ENCODE results near the gene STIM2. TPM values are rescaled to one million over a fixed set of nuclear protein-coding genes. Genes with fewer than 3 reads are reported as not detected.

Gene STIM2
- total and polyA plus RNA-seq, 10 donors = 26.8 to 66.6 (median 49.1) TPM

DNA sequence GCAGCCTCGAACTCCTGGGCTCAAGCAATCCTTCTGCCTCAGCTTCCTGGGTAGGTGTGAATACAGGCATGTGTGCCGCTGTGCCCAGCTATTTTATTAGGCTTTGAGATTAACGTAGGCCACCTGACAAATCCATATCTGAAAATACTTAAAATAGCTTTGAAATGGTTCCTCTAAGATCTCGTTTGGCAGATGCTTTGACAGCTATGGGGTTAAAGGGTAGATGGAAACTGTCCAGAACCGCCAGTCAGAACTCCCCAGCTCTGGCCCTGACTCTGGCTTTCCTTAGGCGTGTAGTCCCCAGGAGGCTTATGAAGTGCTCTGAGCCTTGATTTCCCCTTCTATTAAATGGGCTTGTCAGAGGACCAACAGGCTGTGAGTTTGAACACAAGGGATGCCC, 32.8 kb upstream of the STIM2 start:
- H3K27me3 ChIP-seq (replicated peaks in 1 of 7) = no peaks in the 10 kb centered on the region
- no peaks in the 10 kb centered on the region for H3K36me3 ChIP-seq
- no peak for DNase-seq
- peaks cover 4 to 55% (median 23%) of the 10 kb centered on the region in 6 donors for H3K4me1 ChIP-seq
- H3K9me3 ChIP-seq = peaks cover 0 to 14% (median 8%) of the 10 kb centered on the region in 8 donors
- intact Hi-C loops (cut with DNase I; ENCODE audit: low total_unique reads) = no loop called here
- no peak overlapping the region for H3K4me3 ChIP-seq
- H3K27ac ChIP-seq = no peak overlapping the region
- 81 to 87% (median 82%) methylated on average over 6 of the region's 6 CpGs for WGBS, 5 donors
- no peak for TF ChIP-seq POLR2AphosphoS5 (IDR thresholded peaks at IDR 0.05)
- TF ChIP-seq POLR2A (IDR thresholded peaks at IDR 0.05) = no peak
- TF ChIP-seq, protein P1, sequence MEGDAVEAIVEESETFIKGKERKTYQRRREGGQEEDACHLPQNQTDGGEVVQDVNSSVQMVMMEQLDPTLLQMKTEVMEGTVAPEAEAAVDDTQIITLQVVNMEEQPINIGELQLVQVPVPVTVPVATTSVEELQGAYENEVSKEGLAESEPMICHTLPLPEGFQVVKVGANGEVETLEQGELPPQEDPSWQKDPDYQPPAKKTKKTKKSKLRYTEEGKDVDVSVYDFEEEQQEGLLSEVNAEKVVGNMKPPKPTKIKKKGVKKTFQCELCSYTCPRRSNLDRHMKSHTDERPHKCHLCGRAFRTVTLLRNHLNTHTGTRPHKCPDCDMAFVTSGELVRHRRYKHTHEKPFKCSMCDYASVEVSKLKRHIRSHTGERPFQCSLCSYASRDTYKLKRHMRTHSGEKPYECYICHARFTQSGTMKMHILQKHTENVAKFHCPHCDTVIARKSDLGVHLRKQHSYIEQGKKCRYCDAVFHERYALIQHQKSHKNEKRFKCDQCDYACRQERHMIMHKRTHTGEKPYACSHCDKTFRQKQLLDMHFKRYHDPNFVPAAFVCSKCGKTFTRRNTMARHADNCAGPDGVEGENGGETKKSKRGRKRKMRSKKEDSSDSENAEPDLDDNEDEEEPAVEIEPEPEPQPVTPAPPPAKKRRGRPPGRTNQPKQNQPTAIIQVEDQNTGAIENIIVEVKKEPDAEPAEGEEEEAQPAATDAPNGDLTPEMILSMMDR (IDR thresholded peaks at IDR 0.05 in 8 of 11, conservative IDR thresholded peaks at IDR 0.05 in 3 of 11) = no peak

DNA sequence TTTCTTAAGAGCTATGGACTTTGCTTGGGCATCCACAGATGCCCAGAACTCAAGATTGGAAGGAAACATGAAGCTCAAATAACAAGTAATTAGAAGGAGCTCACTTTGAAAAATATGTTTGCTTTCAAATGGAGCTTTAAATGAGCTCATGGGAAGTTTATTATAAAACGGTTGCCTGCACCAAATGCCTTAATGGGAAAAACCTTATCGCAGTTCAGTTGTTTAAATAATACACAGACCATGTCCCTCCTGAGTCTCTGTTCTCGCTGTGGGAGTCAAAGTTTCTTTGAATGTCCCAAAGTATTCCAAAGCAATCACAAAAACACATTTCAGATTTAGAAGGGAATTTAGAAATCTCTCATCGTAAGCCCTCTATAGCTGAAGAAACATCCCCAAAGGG, 31.6 kb upstream of the STIM2 start:
- WGBS, 5 donors = 89 to 95% (median 93%) methylated on average over 4 of the region's 4 CpGs

DNA sequence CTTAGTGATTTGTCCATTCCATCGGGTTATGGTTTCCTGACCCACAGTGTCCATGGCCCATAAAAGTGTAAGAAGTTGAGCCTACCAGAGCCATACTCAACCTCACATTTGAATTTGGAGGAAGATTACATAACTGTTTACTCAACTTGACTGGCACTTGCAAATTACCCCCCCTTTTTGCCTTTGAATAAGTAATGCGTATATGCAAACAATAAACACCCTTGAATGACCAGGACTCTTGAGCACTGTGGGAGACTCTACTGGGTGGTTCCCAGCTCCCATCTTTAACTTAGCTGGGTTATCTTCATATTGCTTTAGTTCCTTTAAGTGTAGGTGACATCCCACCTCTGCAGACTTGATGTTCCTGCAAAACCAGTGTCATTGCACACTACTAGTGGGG, 30.6 kb upstream of the STIM2 start:
- Histone ChIP-seq H3K4me3 (no peak overlapping the region), H3K4me1 (peaks cover 4 to 43% (median 16%) of the 10 kb centered on the region in 6 donors), H3K36me3 (no peaks in the 10 kb centered on the region), H3K9me3 (peaks cover 0 to 7% (median under 1%) of the 10 kb centered on the region in 8 donors), H3K27ac (no peak overlapping the region), H3K27me3 (replicated peaks in 1 of 7) (no peaks in the 10 kb centered on the region)
- DNase-seq = no peak
- intact Hi-C loops (cut with DNase I; ENCODE audit: low total_unique reads) = no loop called here
- 85 to 93% (median 88%) methylated on average over 2 of the region's 2 CpGs for whole genome bisulfite sequencing, 5 donors
- no peak for TF ChIP-seq POLR2AphosphoS5 (IDR thresholded peaks at IDR 0.05)

More for the DNA sequence above, 31.6 kb upstream of the STIM2 start:
- H3K9me3 ChIP-seq = peaks cover 0 to 2% (median 0%) of the 10 kb centered on the region in 8 donors
- TF ChIP-seq POLR2AphosphoS5 (IDR thresholded peaks at IDR 0.05) (no peak), POLR2A (IDR thresholded peaks at IDR 0.05) (no peak)
- TF ChIP-seq, protein P1 (IDR thresholded peaks at IDR 0.05 in 8 of 11, conservative IDR thresholded peaks at IDR 0.05 in 3 of 11) = no peak
- no peak for DNase-seq
- no peak overlapping the region for H3K4me3 ChIP-seq
- no peaks in the 10 kb centered on the region for H3K36me3 ChIP-seq
- no peak overlapping the region for H3K27ac ChIP-seq
- H3K27me3 ChIP-seq (replicated peaks in 1 of 7) = no peaks in the 10 kb centered on the region
- peaks cover 4 to 44% (median 16%) of the 10 kb centered on the region in 6 donors for H3K4me1 ChIP-seq
- intact Hi-C loops (cut with DNase I; ENCODE audit: low total_unique reads) = no loop called here

DNA sequence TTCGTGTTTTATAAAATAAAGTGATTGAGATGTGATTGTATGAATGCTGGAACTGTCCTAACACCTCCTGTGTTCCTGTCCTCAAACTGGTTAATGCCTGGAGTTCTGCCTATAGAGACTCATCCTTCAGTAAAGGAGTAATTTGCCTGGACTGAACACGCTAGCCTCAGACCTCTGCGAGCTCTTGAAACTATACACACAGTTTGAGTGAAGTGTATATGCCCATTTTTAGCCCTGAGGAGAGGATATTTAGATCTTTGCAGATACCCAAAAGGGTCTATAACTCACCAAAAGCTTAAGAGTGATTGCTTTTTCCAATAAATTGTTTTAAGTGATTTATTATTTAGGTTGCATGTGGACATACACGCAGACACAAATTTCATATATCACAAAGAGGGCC, 29.9 kb upstream of the STIM2 start:
- H3K27ac ChIP-seq = no peak overlapping the region
- WGBS, 5 donors = 90 to 96% (median 91%) methylated on average over 4 of the region's 4 CpGs
- no peak for TF ChIP-seq POLR2AphosphoS5 (IDR thresholded peaks at IDR 0.05)
- no peak for TF ChIP-seq POLR2A (IDR thresholded peaks at IDR 0.05)
- TF ChIP-seq, protein P1 (IDR thresholded peaks at IDR 0.05 in 8 of 11, conservative IDR thresholded peaks at IDR 0.05 in 3 of 11) = no peak
- intact Hi-C loops (cut with DNase I; ENCODE audit: low total_unique reads) = no loop called here
- no peaks in the 10 kb centered on the region for H3K27me3 ChIP-seq (replicated peaks in 1 of 7)
- no peak for DNase-seq
- H3K36me3 ChIP-seq = no peaks in the 10 kb centered on the region
- H3K9me3 ChIP-seq = peaks cover 0 to 12% (median 2%) of the 10 kb centered on the region in 8 donors
- peaks cover 4 to 41% (median 16%) of the 10 kb centered on the region in 6 donors for H3K4me1 ChIP-seq
- no peak overlapping the region for H3K4me3 ChIP-seq

DNA sequence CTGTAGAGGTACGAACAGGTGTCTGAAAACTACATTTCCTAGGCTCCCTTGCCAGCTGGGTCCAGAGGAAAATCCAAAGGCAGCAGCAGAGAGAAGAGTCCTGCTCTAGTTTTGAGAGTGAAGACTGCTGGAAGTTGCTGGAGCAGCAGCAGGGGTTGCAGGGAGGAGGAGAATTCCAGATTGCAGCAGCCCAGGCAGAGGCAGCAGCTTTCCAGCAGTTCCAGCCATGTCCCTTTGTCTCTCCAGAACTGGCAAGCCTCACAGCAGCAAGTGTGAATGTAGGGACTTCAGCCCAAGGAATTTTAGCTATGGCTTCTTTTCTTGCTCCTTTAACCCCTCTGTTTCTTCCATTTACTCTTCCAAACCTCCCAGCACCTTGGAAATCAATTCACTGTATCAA, 24.1 kb upstream of the STIM2 start:
- Histone ChIP-seq H3K9me3 (peaks cover 0 to 18% (median 2%) of the 10 kb centered on the region in 8 donors), H3K27me3 (replicated peaks in 1 of 7) (no peaks in the 10 kb centered on the region), H3K4me3 (no peak overlapping the region), H3K27ac (no peak overlapping the region), H3K4me1 (peaks cover 0 to 25% (median 7%) of the 10 kb centered on the region in 6 donors), H3K36me3 (no peaks in the 10 kb centered on the region)
- WGBS, 5 donors = 70 to 95% (median 84%) methylated on average over 1 of the region's 1 CpG
- intact Hi-C loops (cut with DNase I; ENCODE audit: low total_unique reads) = no loop called here
- TF ChIP-seq POLR2AphosphoS5 (IDR thresholded peaks at IDR 0.05) (no peak), POLR2A (IDR thresholded peaks at IDR 0.05) (no peak)
- TF ChIP-seq, protein P1 (IDR thresholded peaks at IDR 0.05 in 8 of 11, conservative IDR thresholded peaks at IDR 0.05 in 3 of 11) = no peak
- no peak for DNase-seq

All from spleen (tissue), 11 donors.